ENCODE results near the gene PARD6G.

GRCh38 chr18:80137137-80137536 is 110.2 kb downstream of the PARD6G start:
- TF ChIP-seq CTCF (conservative IDR thresholded peaks at IDR 0.05; ENCODE audit: low read depth, low read length) (no peak), EZH2 (IDR thresholded peaks at IDR 0.05; ENCODE audit: low read length, unreplicated experiment) (no peak)

All from PC-3 (cell line).